ENCODE results near the gene NELFA. TPM values are rescaled to one million over a fixed set of nuclear protein-coding genes. Genes with fewer than 3 reads are reported as not detected.
"Not testable (repeated sequence)": the region's sequence is repeated elsewhere in the genome, so short reads cannot be mapped to it uniquely, and the experiment has no call there.

NELFA gene
- total RNA-seq, 1 donor from 2014 or later: 39.6 TPM

DNA sequence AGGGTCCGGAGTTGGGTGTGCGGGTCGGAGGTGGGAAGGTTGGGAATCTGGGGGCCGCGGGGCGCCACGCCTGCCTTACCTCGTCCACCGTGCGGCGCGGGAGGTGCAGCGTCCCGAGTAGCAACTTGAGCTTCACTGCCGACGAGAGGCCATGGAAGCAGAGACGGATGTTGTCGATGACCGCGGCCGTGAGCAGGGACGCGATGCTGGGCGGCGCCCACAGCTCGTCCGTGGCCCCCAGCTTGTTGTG lies 178 bp downstream of the NELFA start:
- Mint-ChIP-seq H3K27ac (ENCODE audit: unreplicated experiment) (peak overlapping the region; percentile 68), H3K4me3 (ENCODE audit: unreplicated experiment) (peak overlapping the region; percentile 94), H3K27me3 (ENCODE audit: unreplicated experiment) (peaks cover 5% of the 10 kb centered on the region), H3K4me1 (ENCODE audit: low read depth, unreplicated experiment) (peaks cover 5% of the 10 kb centered on the region), H3K36me3 (ENCODE audit: unreplicated experiment) (no peaks in the 10 kb centered on the region), H3K9me3 (ENCODE audit: unreplicated experiment) (peaks cover 6% of the 10 kb centered on the region)
- DNase-seq: no peak
- TF ChIP-seq, protein P1, sequence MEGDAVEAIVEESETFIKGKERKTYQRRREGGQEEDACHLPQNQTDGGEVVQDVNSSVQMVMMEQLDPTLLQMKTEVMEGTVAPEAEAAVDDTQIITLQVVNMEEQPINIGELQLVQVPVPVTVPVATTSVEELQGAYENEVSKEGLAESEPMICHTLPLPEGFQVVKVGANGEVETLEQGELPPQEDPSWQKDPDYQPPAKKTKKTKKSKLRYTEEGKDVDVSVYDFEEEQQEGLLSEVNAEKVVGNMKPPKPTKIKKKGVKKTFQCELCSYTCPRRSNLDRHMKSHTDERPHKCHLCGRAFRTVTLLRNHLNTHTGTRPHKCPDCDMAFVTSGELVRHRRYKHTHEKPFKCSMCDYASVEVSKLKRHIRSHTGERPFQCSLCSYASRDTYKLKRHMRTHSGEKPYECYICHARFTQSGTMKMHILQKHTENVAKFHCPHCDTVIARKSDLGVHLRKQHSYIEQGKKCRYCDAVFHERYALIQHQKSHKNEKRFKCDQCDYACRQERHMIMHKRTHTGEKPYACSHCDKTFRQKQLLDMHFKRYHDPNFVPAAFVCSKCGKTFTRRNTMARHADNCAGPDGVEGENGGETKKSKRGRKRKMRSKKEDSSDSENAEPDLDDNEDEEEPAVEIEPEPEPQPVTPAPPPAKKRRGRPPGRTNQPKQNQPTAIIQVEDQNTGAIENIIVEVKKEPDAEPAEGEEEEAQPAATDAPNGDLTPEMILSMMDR (IDR thresholded peaks at IDR 0.05; ENCODE audit: partially characterized antibody, unreplicated experiment): no peak

DNA sequence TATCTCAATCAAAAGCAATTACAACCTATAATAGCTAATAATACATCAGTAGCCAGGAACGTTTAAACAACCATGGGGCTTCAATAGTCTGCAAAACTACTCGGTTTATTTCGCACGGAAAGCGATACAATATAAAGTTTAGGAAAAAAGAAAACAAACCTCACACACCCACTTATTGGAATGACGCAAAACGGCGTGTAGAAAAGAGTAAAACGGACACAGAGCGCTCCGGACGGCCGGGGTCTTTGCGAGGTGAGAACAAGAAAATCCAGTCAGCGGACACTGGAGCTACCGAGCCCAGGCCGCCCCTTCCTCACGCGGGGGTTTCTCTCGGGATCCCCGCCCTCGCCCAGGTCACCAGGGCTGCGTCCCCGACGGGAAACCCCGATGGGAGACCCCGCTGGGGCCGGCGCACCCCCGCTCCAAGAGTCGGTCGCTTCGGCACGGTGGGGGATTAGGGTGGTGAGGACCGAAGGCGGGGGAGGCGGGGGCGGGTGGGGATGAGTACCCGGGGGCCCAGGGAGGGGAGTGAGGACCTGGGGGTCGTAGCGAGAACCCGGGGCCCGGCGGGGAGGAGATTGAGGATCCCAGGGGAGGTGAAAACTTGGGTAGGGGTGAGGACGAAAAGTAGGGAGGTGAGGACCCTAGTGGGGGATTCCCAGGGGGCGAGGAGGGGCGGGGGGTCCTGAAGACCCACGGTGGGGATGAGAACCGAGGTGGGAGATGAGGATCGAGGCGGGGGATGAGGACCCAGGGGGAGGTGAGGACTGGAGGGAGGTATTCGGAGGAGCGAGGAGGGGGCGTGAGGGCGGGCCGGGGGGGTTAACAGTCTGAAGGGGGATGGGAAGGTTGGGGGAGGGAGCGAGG lies 737 bp downstream of the NELFA start:
- H3K27ac Mint-ChIP-seq (ENCODE audit: unreplicated experiment): peak overlapping the region; percentile 68
- DNase-seq: peak; percentile 34
- TF ChIP-seq, protein P1 (IDR thresholded peaks at IDR 0.05; ENCODE audit: partially characterized antibody, unreplicated experiment): no peak
- H3K4me1 Mint-ChIP-seq (ENCODE audit: low read depth, unreplicated experiment): peaks cover 5% of the 10 kb centered on the region
- H3K4me3 Mint-ChIP-seq (ENCODE audit: unreplicated experiment): peak overlapping the region; percentile 94
- H3K27me3 Mint-ChIP-seq (ENCODE audit: unreplicated experiment): peaks cover 5% of the 10 kb centered on the region
- peaks cover 4% of the 10 kb centered on the region for H3K36me3 Mint-ChIP-seq (ENCODE audit: unreplicated experiment)
- peaks cover 6% of the 10 kb centered on the region for H3K9me3 Mint-ChIP-seq (ENCODE audit: unreplicated experiment)

DNA sequence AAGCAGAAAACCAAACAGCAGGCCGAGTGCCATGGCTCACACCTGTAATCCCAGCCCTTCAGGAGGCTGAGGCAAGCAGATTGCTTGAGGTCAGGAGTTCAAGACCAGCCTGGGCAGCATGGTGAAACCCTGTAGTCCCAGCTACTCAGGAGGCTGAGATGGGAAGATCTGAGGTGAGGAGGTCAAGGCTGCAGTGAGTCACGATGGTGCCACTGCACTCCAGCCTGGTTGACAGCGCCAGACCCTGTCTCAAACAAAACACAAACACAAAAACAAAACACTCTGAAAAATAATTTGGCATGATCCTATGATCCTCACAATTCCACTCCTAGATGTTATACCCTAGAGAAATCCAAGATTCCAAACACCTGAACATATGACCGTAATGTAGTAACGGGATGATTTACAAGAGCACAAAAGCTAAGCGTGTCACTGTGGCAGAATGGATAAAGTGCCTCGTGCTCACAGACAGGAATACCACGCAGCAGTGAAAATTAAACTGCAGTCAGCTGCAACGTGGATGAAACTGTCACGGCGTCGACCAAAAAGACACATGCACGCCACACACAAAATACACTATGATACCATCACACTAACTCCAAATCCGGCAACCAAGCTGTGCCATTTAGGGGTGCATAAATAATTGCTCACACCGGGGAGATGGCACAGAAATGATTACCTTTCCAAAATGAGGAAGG lies 1.7 kb downstream of the NELFA start:
- TF ChIP-seq, protein P1 (IDR thresholded peaks at IDR 0.05; ENCODE audit: partially characterized antibody, unreplicated experiment): no peak
- Mint-ChIP-seq H3K4me3 (ENCODE audit: unreplicated experiment) (peak overlapping the region; percentile 94), H3K36me3 (ENCODE audit: unreplicated experiment) (peaks cover 9% of the 10 kb centered on the region), H3K9me3 (ENCODE audit: unreplicated experiment) (peaks cover 6% of the 10 kb centered on the region), H3K4me1 (ENCODE audit: low read depth, unreplicated experiment) (peaks cover 5% of the 10 kb centered on the region), H3K27ac (ENCODE audit: unreplicated experiment) (peak overlapping the region; percentile 72), H3K27me3 (ENCODE audit: unreplicated experiment) (peaks cover 5% of the 10 kb centered on the region)
- DNase-seq: no peak

DNA sequence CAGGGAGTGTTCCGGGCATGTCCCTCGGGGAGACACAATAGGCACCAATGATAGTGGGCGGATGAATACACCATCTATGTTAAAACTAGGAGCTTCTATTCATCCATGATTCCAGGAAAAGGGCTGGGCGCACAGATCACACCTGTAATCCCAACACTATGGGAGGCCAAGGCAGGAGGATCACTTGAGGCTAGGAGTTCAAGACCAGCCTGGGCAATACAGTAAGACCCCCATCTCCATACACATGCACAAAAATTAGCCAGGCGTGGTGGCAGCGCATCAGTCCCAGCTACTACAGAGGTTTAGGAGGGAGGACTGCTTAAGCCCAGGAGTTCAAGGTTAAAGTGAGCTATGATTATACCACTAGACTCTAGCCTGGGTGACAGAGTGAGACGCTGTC lies 2.4 kb downstream of the NELFA start:
- no peak for DNase-seq
- TF ChIP-seq, protein P1 (IDR thresholded peaks at IDR 0.05; ENCODE audit: partially characterized antibody, unreplicated experiment): no peak
- H3K27me3 Mint-ChIP-seq (ENCODE audit: unreplicated experiment): peaks cover 5% of the 10 kb centered on the region
- H3K27ac Mint-ChIP-seq (ENCODE audit: unreplicated experiment): no peak overlapping the region
- peaks cover 6% of the 10 kb centered on the region for H3K9me3 Mint-ChIP-seq (ENCODE audit: unreplicated experiment)
- peaks cover 5% of the 10 kb centered on the region for H3K4me1 Mint-ChIP-seq (ENCODE audit: low read depth, unreplicated experiment)
- H3K36me3 Mint-ChIP-seq (ENCODE audit: unreplicated experiment): peaks cover 9% of the 10 kb centered on the region
- peak overlapping the region; percentile 94 for H3K4me3 Mint-ChIP-seq (ENCODE audit: unreplicated experiment)

DNA sequence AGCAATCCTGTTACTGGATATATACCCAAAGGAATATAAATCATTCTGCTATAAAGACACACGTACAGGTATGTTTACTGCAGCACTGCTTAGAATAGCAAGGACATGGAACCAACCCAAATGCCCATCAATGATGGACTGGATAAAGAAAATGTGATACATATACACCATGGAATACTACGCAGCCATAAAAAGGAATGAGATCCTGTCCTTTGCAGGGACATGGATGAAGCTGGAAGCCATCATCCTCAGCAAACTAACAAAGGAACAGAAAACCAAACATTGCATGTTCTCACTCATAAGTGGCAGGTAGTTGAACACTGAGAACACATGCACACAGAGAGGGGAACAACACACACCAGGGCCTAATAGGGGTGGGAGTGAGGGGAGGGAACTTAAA lies 5.4 kb downstream of the NELFA start:
- H3K4me1 Mint-ChIP-seq (ENCODE audit: low read depth, unreplicated experiment); H3K4me3 Mint-ChIP-seq (ENCODE audit: unreplicated experiment); H3K27me3 Mint-ChIP-seq (ENCODE audit: unreplicated experiment); DNase-seq; H3K27ac Mint-ChIP-seq (ENCODE audit: unreplicated experiment): not testable (repeated sequence)
- H3K9me3 Mint-ChIP-seq (ENCODE audit: unreplicated experiment): peaks cover 15% of the 10 kb centered on the region
- H3K36me3 Mint-ChIP-seq (ENCODE audit: unreplicated experiment): peaks cover 32% of the 10 kb centered on the region

DNA sequence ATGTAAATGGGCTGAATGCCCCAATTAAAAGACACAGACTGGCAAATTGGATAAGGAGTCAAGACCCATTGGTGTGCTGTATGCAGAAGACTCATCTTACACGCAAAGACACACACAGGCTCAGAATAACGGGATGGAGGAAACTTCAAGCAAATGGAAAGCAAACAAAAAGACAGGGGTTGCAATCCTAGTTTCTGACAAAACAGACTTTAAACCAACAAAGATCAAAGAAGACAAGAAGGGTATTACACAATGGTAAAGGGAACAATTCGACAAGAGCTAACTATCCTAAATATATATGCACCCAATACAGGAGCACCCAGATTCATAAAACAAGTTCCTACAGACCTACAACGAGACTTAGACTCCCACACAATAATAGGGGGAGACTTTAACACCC lies 9.5 kb downstream of the NELFA start:
- H3K4me1 Mint-ChIP-seq (ENCODE audit: low read depth, unreplicated experiment); DNase-seq; H3K27ac Mint-ChIP-seq (ENCODE audit: unreplicated experiment); H3K4me3 Mint-ChIP-seq (ENCODE audit: unreplicated experiment); H3K27me3 Mint-ChIP-seq (ENCODE audit: unreplicated experiment); H3K9me3 Mint-ChIP-seq (ENCODE audit: unreplicated experiment): not testable (repeated sequence)
- H3K36me3 Mint-ChIP-seq (ENCODE audit: unreplicated experiment): peaks cover 40% of the 10 kb centered on the region

All from glutamatergic neuron (in vitro differentiated cells).